ENCODE results near the gene ERMAP.
"Not testable (repeated sequence)": the region's sequence is repeated elsewhere in the genome, so short reads cannot be mapped to it uniquely, and the experiment has no call there.

Gene ERMAP

GRCh38 chr1:42807056-42807668 lies 9.8 kb upstream of the ERMAP start:
- no peak for DNase-seq

GRCh38 chr1:42814815-42815214 lies 2.1 kb upstream of the ERMAP start:
- not testable (repeated sequence) for DNase-seq

GRCh38 chr1:42815941-42816584 lies 859 bp upstream of the ERMAP start:
- DNase-seq: no peak

- DNase-seq: no peak
Measured at GRCh38 chr1:42817440-42817767, 482 bp downstream of the ERMAP start.

GRCh38 chr1:42817976-42818375 lies 1.1 kb downstream of the ERMAP start:
- no peak for DNase-seq

GRCh38 chr1:42820813-42821212 lies 3.9 kb downstream of the ERMAP start:
- DNase-seq: no peak

- DNase-seq: no peak
Measured at GRCh38 chr1:42821690-42822089, 4.8 kb downstream of the ERMAP start.

GRCh38 chr1:42822800-42823392 lies 6.0 kb downstream of the ERMAP start:
- DNase-seq: no peak

GRCh38 chr1:42824481-42825035 lies 7.6 kb downstream of the ERMAP start:
- no peak for DNase-seq

GRCh38 chr1:42825036-42825851 lies 8.3 kb downstream of the ERMAP start:
- DNase-seq: no peak

GRCh38 chr1:42830631-42831030 lies 13.7 kb downstream of the ERMAP start:
- DNase-seq: no peak

GRCh38 chr1:42831273-42831672 lies 14.4 kb downstream of the ERMAP start:
- DNase-seq: no peak

- DNase-seq: no peak
Measured at GRCh38 chr1:42832641-42833240, 15.8 kb downstream of the ERMAP start.

- DNase-seq: no peak
Measured at GRCh38 chr1:42833981-42834380, 17.1 kb downstream of the ERMAP start.

- DNase-seq: no peak
Measured at GRCh38 chr1:42834803-42835202, 17.9 kb downstream of the ERMAP start.

GRCh38 chr1:42835422-42835821 lies 18.5 kb downstream of the ERMAP start:
- no peak for DNase-seq

- no peak for DNase-seq
Measured at GRCh38 chr1:42837709-42838108, 20.8 kb downstream of the ERMAP start.

- DNase-seq: no peak
Measured at GRCh38 chr1:42838482-42839190, 21.7 kb downstream of the ERMAP start.

GRCh38 chr1:42841010-42841409 lies 24.1 kb downstream of the ERMAP start:
- DNase-seq: no peak

GRCh38 chr1:42841440-42842147 lies 24.7 kb downstream of the ERMAP start:
- no peak for DNase-seq

GRCh38 chr1:42844592-42845140 lies 27.7 kb downstream of the ERMAP start:
- DNase-seq: no peak
